ENCODE results near the gene PLB1.

DNA sequence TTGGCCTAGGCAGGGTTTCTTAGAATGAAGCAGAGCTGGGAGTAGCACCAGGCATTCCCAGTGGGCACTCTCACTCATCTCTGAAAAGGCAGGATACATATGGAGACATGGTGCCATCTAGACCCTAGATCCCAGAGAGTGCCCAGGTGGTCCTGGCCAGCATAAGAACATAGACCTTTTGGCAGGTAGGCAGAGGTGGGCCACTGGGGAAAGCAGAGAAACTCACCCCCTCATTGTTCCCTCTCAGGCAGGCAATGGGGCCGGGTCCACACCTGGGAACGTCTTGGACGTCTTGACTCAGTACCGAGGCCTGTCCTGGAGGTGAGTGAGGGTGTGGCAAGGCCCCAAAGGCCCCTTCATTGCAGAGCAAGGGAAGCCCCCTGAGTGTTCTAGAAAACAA is 69.2 kb downstream of the PLB1 start:
- TF ChIP-seq, protein P1, sequence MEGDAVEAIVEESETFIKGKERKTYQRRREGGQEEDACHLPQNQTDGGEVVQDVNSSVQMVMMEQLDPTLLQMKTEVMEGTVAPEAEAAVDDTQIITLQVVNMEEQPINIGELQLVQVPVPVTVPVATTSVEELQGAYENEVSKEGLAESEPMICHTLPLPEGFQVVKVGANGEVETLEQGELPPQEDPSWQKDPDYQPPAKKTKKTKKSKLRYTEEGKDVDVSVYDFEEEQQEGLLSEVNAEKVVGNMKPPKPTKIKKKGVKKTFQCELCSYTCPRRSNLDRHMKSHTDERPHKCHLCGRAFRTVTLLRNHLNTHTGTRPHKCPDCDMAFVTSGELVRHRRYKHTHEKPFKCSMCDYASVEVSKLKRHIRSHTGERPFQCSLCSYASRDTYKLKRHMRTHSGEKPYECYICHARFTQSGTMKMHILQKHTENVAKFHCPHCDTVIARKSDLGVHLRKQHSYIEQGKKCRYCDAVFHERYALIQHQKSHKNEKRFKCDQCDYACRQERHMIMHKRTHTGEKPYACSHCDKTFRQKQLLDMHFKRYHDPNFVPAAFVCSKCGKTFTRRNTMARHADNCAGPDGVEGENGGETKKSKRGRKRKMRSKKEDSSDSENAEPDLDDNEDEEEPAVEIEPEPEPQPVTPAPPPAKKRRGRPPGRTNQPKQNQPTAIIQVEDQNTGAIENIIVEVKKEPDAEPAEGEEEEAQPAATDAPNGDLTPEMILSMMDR (conservative IDR thresholded peaks at IDR 0.05; ENCODE audit: low read depth, low read length): no peak
- TF ChIP-seq EZH2 (IDR thresholded peaks at IDR 0.05; ENCODE audit: low read length, unreplicated experiment) (no peak), EZH2phosphoT487 (IDR thresholded peaks at IDR 0.05; ENCODE audit: borderline replicate concordance, low read length) (no peak)
